ENCODE measurements around the gene FCER1A. TPM values are rescaled to one million over a fixed set of nuclear protein-coding genes. Genes with fewer than 3 reads are reported as not detected.

FCER1A gene
- total RNA-seq, 2 experiments from 2014 or later, result not detected

GRCh38 chr1:159275891-159276290 is 26.2 kb upstream of the FCER1A start:
- ATAC-seq (no peak), DNase-seq (no peak)
- Mint-ChIP-seq H3K9me3 (no peaks in the 10 kb centered on the region), H3K4me1 (ENCODE audit: low read depth) (no peaks in the 10 kb centered on the region), H3K36me3 (ENCODE audit: low read depth) (no peaks in the 10 kb centered on the region), H3K27me3 (peaks cover 16% of the 10 kb centered on the region), H3K4me3 (no peak overlapping the region), H3K27ac (no peak overlapping the region)
- POLR2A ChIA-PET, result no interaction called here
- intact Hi-C loops (cut with micrococcal nuclease), result no loop called here
- CTCF ChIA-PET, result no interaction called here
- TF ChIP-seq, protein P1, sequence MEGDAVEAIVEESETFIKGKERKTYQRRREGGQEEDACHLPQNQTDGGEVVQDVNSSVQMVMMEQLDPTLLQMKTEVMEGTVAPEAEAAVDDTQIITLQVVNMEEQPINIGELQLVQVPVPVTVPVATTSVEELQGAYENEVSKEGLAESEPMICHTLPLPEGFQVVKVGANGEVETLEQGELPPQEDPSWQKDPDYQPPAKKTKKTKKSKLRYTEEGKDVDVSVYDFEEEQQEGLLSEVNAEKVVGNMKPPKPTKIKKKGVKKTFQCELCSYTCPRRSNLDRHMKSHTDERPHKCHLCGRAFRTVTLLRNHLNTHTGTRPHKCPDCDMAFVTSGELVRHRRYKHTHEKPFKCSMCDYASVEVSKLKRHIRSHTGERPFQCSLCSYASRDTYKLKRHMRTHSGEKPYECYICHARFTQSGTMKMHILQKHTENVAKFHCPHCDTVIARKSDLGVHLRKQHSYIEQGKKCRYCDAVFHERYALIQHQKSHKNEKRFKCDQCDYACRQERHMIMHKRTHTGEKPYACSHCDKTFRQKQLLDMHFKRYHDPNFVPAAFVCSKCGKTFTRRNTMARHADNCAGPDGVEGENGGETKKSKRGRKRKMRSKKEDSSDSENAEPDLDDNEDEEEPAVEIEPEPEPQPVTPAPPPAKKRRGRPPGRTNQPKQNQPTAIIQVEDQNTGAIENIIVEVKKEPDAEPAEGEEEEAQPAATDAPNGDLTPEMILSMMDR (IDR thresholded peaks at IDR 0.05), result no peak

DNA sequence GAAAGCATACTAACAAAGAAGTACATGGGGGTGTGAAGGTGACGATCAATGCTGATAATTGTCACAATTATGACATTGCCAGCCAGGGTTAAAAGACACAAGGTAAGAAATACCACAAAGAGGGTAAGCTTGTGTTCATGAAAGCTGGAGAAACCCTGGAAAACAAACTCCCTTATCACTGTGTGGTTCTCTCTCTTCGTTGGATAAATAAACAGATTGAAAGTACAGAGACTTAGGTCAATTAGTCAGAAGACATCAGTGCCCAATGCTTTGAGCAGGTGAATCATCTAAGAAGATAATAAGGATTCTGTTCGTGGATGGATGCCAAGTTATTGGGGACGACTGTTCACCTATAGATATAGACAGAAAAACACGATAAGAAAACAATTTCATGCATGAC is 22.4 kb upstream of the FCER1A start:
- Mint-ChIP-seq H3K27me3 (peaks cover 11% of the 10 kb centered on the region), H3K27ac (no peak overlapping the region), H3K36me3 (ENCODE audit: low read depth) (no peaks in the 10 kb centered on the region), H3K9me3 (no peaks in the 10 kb centered on the region), H3K4me1 (ENCODE audit: low read depth) (no peaks in the 10 kb centered on the region), H3K4me3 (no peak overlapping the region)
- intact Hi-C loops (cut with micrococcal nuclease), result no loop called here
- TF ChIP-seq, protein P1 (IDR thresholded peaks at IDR 0.05), result no peak
- no peak for DNase-seq
- POLR2A ChIA-PET, result no interaction called here
- CTCF ChIA-PET, result no interaction called here
- no peak for ATAC-seq

DNA sequence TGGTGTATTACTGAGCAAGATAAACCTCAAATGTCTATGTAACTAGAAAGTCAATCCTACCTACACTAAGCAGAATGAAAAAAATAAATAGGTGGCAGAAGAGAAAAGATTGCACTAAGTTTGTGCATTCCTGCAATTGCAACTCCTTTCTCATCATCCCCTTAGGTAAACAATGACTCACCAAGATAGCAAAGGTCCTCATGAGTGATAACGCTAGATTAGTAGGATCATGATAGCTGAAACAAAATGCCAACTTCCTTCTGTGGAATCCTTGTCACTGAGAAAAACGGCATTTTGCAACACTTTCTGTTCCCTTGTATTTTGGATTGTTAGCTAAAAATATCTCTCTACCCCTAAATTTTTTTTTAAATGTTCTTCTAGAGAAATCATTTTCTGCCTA is 20.0 kb upstream of the FCER1A start:
- H3K27ac Mint-ChIP-seq, result no peak overlapping the region
- H3K27me3 Mint-ChIP-seq, result peaks cover 6% of the 10 kb centered on the region
- ChIA-PET CTCF (no interaction called here), POLR2A (no interaction called here)
- TF ChIP-seq, protein P1 (IDR thresholded peaks at IDR 0.05), result no peak
- no peak overlapping the region for H3K4me3 Mint-ChIP-seq
- ATAC-seq (no peak), DNase-seq (no peak)
- no peaks in the 10 kb centered on the region for H3K36me3 Mint-ChIP-seq (ENCODE audit: low read depth)
- H3K9me3 Mint-ChIP-seq, result no peaks in the 10 kb centered on the region
- intact Hi-C loops (cut with micrococcal nuclease), result no loop called here
- no peaks in the 10 kb centered on the region for H3K4me1 Mint-ChIP-seq (ENCODE audit: low read depth)

DNA sequence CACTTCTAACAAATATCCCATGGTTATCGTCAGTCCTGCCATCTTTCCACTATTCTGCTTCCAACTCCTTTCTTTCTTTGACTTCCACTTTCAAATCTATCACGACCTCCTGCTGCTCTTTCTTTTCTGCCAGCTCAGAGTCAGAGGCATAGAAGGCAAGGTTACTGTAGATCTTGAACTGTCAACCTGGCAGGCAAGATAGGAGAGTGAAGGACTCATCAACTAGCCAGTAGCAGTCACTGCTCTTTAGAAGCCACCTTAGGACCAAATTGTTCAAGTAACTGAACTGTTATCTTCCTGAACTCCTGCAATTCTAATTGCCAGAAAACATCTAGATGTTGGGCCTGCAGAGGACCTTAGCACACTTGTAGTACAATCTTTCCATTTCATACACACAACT is 13.1 kb upstream of the FCER1A start:
- no peaks in the 10 kb centered on the region for H3K9me3 Mint-ChIP-seq
- no peaks in the 10 kb centered on the region for H3K36me3 Mint-ChIP-seq (ENCODE audit: low read depth)
- H3K27ac Mint-ChIP-seq, result no peak overlapping the region
- TF ChIP-seq, protein P1 (IDR thresholded peaks at IDR 0.05), result no peak
- no peaks in the 10 kb centered on the region for H3K4me1 Mint-ChIP-seq (ENCODE audit: low read depth)
- ChIA-PET POLR2A (no interaction called here), CTCF (no interaction called here)
- no peak for DNase-seq
- intact Hi-C loops (cut with micrococcal nuclease), result no loop called here
- ATAC-seq, result no peak
- no peak overlapping the region for H3K4me3 Mint-ChIP-seq
- peaks cover 4% of the 10 kb centered on the region for H3K27me3 Mint-ChIP-seq

DNA sequence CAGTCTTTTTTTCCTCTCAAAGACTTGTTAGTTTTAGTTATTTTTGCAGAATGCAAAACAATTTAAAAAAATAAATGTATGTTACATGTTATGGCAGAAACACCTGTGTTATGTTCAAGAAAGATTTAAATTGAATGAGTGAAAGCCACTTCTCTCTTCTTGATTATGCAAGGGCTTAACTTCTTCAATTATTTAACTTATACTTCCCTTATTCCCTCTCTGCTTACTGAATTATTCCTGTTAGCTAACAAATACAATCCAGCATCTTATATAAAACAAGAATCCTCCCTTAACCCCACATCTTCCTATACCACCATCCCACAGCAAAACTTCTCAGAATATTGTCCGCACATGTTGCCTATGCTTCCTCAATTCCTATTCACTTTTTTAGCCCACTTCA is 10.7 kb upstream of the FCER1A start:
- intact Hi-C loops (cut with micrococcal nuclease), result no loop called here
- Mint-ChIP-seq H3K4me3 (no peak overlapping the region), H3K27me3 (peaks cover 6% of the 10 kb centered on the region), H3K9me3 (no peaks in the 10 kb centered on the region), H3K4me1 (ENCODE audit: low read depth) (no peaks in the 10 kb centered on the region), H3K27ac (no peak overlapping the region), H3K36me3 (ENCODE audit: low read depth) (no peaks in the 10 kb centered on the region)
- ATAC-seq (no peak), DNase-seq (no peak)
- ChIA-PET CTCF (no interaction called here), POLR2A (no interaction called here)
- TF ChIP-seq, protein P1 (IDR thresholded peaks at IDR 0.05), result no peak

All from activated CD8-positive, alpha-beta T cell treated with anti-CD3 and anti-CD28 coated beads for 36 hours (primary cell).